Mesenchymal stem cell (in vitro differentiated cells and primary cell): Measurements from ENCODE around the gene ADGRF3.
"Not testable (repeated sequence)": the region's sequence is repeated elsewhere in the genome, so short reads cannot be mapped to it uniquely, and the experiment has no call there.

Source experiments
- DNase-seq: peaks from one replicate; pipeline ENCODE4 v3.0.0-alpha.2; 2013
- H2AFZ ChIP-seq: one replicate; pipeline ENCODE4 v1.6.1; 2013; ENCODE audit warnings: low read depth, mild to moderate bottlenecking, control low read depth, inconsistent platforms, low read length, moderate library complexity
- H2AK5ac ChIP-seq: 2 replicates; pipeline ENCODE4 v1.6.1; 2013; ENCODE audit warnings: low read length, moderate library complexity, mild to moderate bottlenecking, inconsistent platforms; ENCODE audit not compliant: severe bottlenecking
- H2BK120ac ChIP-seq: one replicate; pipeline ENCODE4 v1.6.1; 2013; ENCODE audit warnings: low read depth, mild to moderate bottlenecking, inconsistent platforms, low read length, moderate library complexity
- H2BK12ac ChIP-seq, 2 experiments: one replicate each; pipeline ENCODE4 v1.6.1; 2013; ENCODE audit warnings: inconsistent platforms in 2 of 2, low read length in 2 of 2, mild to moderate bottlenecking in 2 of 2, moderate library complexity in 2 of 2, control low read depth in 1 of 2
- H2BK15ac ChIP-seq: one replicate; pipeline ENCODE4 v1.6.1; 2013; ENCODE audit warnings: mild to moderate bottlenecking, low read depth, inconsistent platforms; ENCODE audit not compliant: poor library complexity, severe bottlenecking
- H2BK5ac ChIP-seq: 2 replicates; pipeline ENCODE4 v1.6.1; 2013; ENCODE audit warnings: low read depth, mild to moderate bottlenecking, low read length, control low read depth, inconsistent platforms; ENCODE audit not compliant: poor library complexity, severe bottlenecking
- H3K14ac ChIP-seq, 2 experiments: one replicate each; pipeline ENCODE4 v1.6.1; 2013; ENCODE audit warnings: inconsistent platforms in 2 of 2, low read length in 2 of 2, control low read depth in 1 of 2, mild to moderate bottlenecking in 1 of 2, moderate library complexity in 1 of 2
- H3K18ac ChIP-seq, 2 experiments: one replicate each; pipeline ENCODE4 v1.6.1; 2013; ENCODE audit warnings: inconsistent platforms in 2 of 2, low read length in 2 of 2, control low read depth in 1 of 2, low read depth in 1 of 2, mild to moderate bottlenecking in 1 of 2
- H3K23ac ChIP-seq, 2 experiments: one replicate each; pipeline ENCODE4 v1.6.1; 2013; ENCODE audit warnings: inconsistent platforms in 2 of 2, low read length in 2 of 2, mild to moderate bottlenecking in 2 of 2, moderate library complexity in 2 of 2, control low read depth in 1 of 2
- H3K27ac ChIP-seq: 2 replicates; pipeline ENCODE4 v1.5.1; 2013; ENCODE audit warnings: mild to moderate bottlenecking, moderate library complexity, low read length, control low read depth, inconsistent platforms; ENCODE audit not compliant: poor library complexity, severe bottlenecking
- H3K27me3 ChIP-seq, 2 experiments: 2 replicates each; pipeline versions ENCODE4 v1.6.1 to v1.7.0; 2013; ENCODE audit warnings: low read length in 2 of 2, mild to moderate bottlenecking in 2 of 2, moderate library complexity in 2 of 2, control low read depth in 1 of 2, inconsistent platforms in 1 of 2; ENCODE audit not compliant: control insufficient read depth in 1 of 2, insufficient read depth in 1 of 2
- H3K36me3 ChIP-seq, 2 experiments: 2 replicates each; pipeline versions ENCODE4 v1.6.1 to v1.7.0; 2013; ENCODE audit warnings: low read length in 2 of 2, control low read depth in 1 of 2, inconsistent platforms in 1 of 2, low read depth in 1 of 2, mild to moderate bottlenecking in 1 of 2; ENCODE audit not compliant: insufficient read depth in 2 of 2, control insufficient read depth in 1 of 2
- H3K4ac ChIP-seq, 2 experiments: one replicate each; pipeline ENCODE4 v1.6.1; 2013; ENCODE audit warnings: inconsistent platforms in 2 of 2, low read length in 2 of 2, mild to moderate bottlenecking in 2 of 2, moderate library complexity in 2 of 2, control low read depth in 1 of 2, low read depth in 1 of 2
- H3K4me1 ChIP-seq: 2 replicates; pipeline ENCODE4 v1.6.1; 2013; ENCODE audit warnings: low read depth, low read length, control low read depth; ENCODE audit not compliant: control insufficient read depth, insufficient read depth
- H3K4me2 ChIP-seq: 2 replicates; pipeline ENCODE4 v1.6.1; 2013; ENCODE audit warnings: low read length, mild to moderate bottlenecking, inconsistent platforms; ENCODE audit not compliant: poor library complexity, severe bottlenecking
- H3K4me3 ChIP-seq, 2 experiments: 2 replicates each; pipeline versions ENCODE4 v1.5.1 to v1.7.0; 2013; ENCODE audit warnings: low read length in 2 of 2, mild to moderate bottlenecking in 2 of 2, control low read depth in 1 of 2, low read depth in 1 of 2; ENCODE audit not compliant: insufficient read depth in 1 of 2
- H3K79me1 ChIP-seq: replicated peaks from 2 replicates; pipeline ENCODE4 v1.6.1; 2013; ENCODE audit warnings: mild to moderate bottlenecking, control low read depth, low read length, inconsistent platforms; ENCODE audit not compliant: poor library complexity, severe bottlenecking
- H3K9ac ChIP-seq: 2 replicates; pipeline ENCODE4 v1.7.0; 2013; ENCODE audit warnings: mild to moderate bottlenecking, low read length, moderate library complexity
- H3K9me3 ChIP-seq: 2 replicates; pipeline ENCODE4 v1.7.0; 2013; ENCODE audit warnings: mild to moderate bottlenecking, low read length; ENCODE audit not compliant: control insufficient read depth
- H4K8ac ChIP-seq: one replicate; pipeline ENCODE4 v1.6.1; 2013; ENCODE audit warnings: inconsistent platforms, mild to moderate bottlenecking, low read length, moderate library complexity
- H4K91ac ChIP-seq: one replicate; pipeline ENCODE4 v1.6.1; 2013; ENCODE audit warnings: mild to moderate bottlenecking, low read length, inconsistent platforms
- WGBS: methylation state at CpG from one replicate; pipeline ENCODE4 v1.1.7; 2013; ENCODE audit warnings: mixed read lengths; 5-methylcytosine and 5-hydroxymethylcytosine counted together

The ADGRF3 gene

DNA sequence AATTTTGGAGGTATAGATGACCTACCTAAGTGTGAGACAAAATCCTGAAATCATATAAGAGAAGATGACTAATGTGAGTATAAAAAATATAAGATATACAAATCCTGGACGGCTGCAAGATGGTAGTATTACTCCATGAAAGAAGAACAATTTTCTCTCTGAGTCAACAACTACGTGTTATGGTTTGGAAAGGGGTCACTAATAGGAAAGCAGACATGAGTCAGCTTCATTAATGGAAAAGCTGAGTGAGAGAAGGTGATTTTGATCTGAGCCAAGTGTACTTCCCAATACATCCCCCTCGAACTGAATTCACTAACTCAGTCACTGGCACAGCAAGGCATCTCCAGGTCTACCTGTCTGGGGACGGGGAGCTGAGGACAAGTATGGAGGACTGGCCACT lies 20.7 kb downstream of the ADGRF3 start:
- H3K27ac ChIP-seq: no peak overlapping the region
- no peak overlapping the region for H2AK5ac ChIP-seq
- no peak overlapping the region for H3K9ac ChIP-seq
- H3K4ac ChIP-seq: no peak overlapping the region
- peaks cover 3 to 6% of the 10 kb centered on the region in 2 experiments for H3K27me3 ChIP-seq
- no peaks in the 10 kb centered on the region for H3K36me3 ChIP-seq
- H2AFZ ChIP-seq: no peak overlapping the region
- no peak overlapping the region for H2BK5ac ChIP-seq
- DNase-seq: peak; percentile 70
- no peak overlapping the region for H3K4me2 ChIP-seq
- H3K23ac ChIP-seq: no peak overlapping the region
- H3K9me3 ChIP-seq: no peaks in the 10 kb centered on the region
- H3K4me1 ChIP-seq: no peaks in the 10 kb centered on the region
- no peaks in the 10 kb centered on the region for H3K79me1 ChIP-seq
- H3K14ac ChIP-seq: no peak overlapping the region
- H4K8ac ChIP-seq: no peak overlapping the region
- H4K91ac ChIP-seq: no peak overlapping the region
- H2BK15ac ChIP-seq: no peak overlapping the region
- H3K4me3 ChIP-seq: no peak overlapping the region
- no peak overlapping the region for H3K18ac ChIP-seq
- H2BK120ac ChIP-seq: no peak overlapping the region
- WGBS: 50% methylated on average over 4 of the region's 4 CpGs
- no peak overlapping the region for H2BK12ac ChIP-seq

- no peak overlapping the region for H3K18ac ChIP-seq
- no peaks in the 10 kb centered on the region for H3K36me3 ChIP-seq
- no peak overlapping the region for H3K4me3 ChIP-seq
- H4K91ac ChIP-seq: no peak overlapping the region
- no peak overlapping the region for H3K4ac ChIP-seq
- no peak overlapping the region for H3K27ac ChIP-seq
- H3K9ac ChIP-seq: no peak overlapping the region
- no peaks in the 10 kb centered on the region for H3K4me1 ChIP-seq
- H2BK5ac ChIP-seq: no peak overlapping the region
- H2BK120ac ChIP-seq: no peak overlapping the region
- no peaks in the 10 kb centered on the region for H3K9me3 ChIP-seq
- H3K79me1 ChIP-seq: no peaks in the 10 kb centered on the region
- no peak overlapping the region for H3K4me2 ChIP-seq
- DNase-seq: no peak
- peaks cover 3 to 6% of the 10 kb centered on the region in 2 experiments for H3K27me3 ChIP-seq
- no peak overlapping the region for H4K8ac ChIP-seq
- no peak overlapping the region for H3K14ac ChIP-seq
- H2BK15ac ChIP-seq: no peak overlapping the region
- peak overlapping the region in 1 of 2 experiments; percentile 13 for H3K23ac ChIP-seq
- H2BK12ac ChIP-seq: no peak overlapping the region
- H2AK5ac ChIP-seq: no peak overlapping the region
- 97% methylated on average over 2 of the region's 3 CpGs for WGBS
- H2AFZ ChIP-seq: no peak overlapping the region
Measured at GRCh38 chr2:26324903-26325302, 21.7 kb downstream of the ADGRF3 start.

GRCh38 chr2:26324479-26324878 lies 22.1 kb downstream of the ADGRF3 start:
- not testable (repeated sequence) for H3K4me2 ChIP-seq, H3K23ac ChIP-seq, H3K9ac ChIP-seq, H4K8ac ChIP-seq, H2AK5ac ChIP-seq, H3K18ac ChIP-seq, H2BK12ac ChIP-seq, H2BK5ac ChIP-seq, H3K27me3 ChIP-seq, H3K36me3 ChIP-seq, DNase-seq, H3K14ac ChIP-seq, H3K4me3 ChIP-seq, H3K4me1 ChIP-seq, H2BK120ac ChIP-seq, H3K4ac ChIP-seq, H2AFZ ChIP-seq, H3K9me3 ChIP-seq, H2BK15ac ChIP-seq, H3K27ac ChIP-seq, H4K91ac ChIP-seq, H3K79me1 ChIP-seq

GRCh38 chr2:26318950-26319349 lies 27.6 kb downstream of the ADGRF3 start:
- no peak for DNase-seq
- Histone ChIP-seq H2BK15ac (no peak overlapping the region), H3K23ac (no peak overlapping the region), H3K18ac (no peak overlapping the region), H3K14ac (no peak overlapping the region), H3K4ac (no peak overlapping the region), H3K27me3 (peaks cover 32 to 44% of the 10 kb centered on the region in 2 experiments), H2BK5ac (no peak overlapping the region), H2BK12ac (no peak overlapping the region), H2AFZ (no peak overlapping the region), H3K79me1 (no peaks in the 10 kb centered on the region), H3K4me1 (no peaks in the 10 kb centered on the region), H3K9ac (no peak overlapping the region), H3K36me3 (no peaks in the 10 kb centered on the region), H2BK120ac (no peak overlapping the region), H4K8ac (no peak overlapping the region), H3K4me2 (no peak overlapping the region), H3K9me3 (no peaks in the 10 kb centered on the region), H2AK5ac (no peak overlapping the region), H4K91ac (no peak overlapping the region), H3K27ac (no peak overlapping the region), H3K4me3 (no peak overlapping the region)
- WGBS: 57% methylated on average over 6 of the region's 6 CpGs
